Hematopoietic multipotent progenitor cell treated with erythropoietin and hydrocortisone succinate and interleukin-3 and kit ligand, for 17 days (in vitro differentiated cells): ENCODE results near the gene COL12A1.

Experiments
- DNase-seq: peaks from one replicate; pipeline ENCODE4 v3.0.0-alpha.2; 2015; ENCODE audit warnings: low spot score

COL12A1 gene

GRCh38 chr6:75205776-75206575 is at the start of gene COL12A1:
Gene COL12A1 (minus strand): TSS chr6:75206053. CDS start chr6:75202792, 3,261 bp downstream.
- DNase-seq = no peak

- DNase-seq = no peak
Observed at GRCh38 chr6:75250552-75250951, 44.7 kb upstream of the COL12A1 start.

GRCh38 chr6:75249837-75250236 is 44.0 kb upstream of the COL12A1 start:
- no peak for DNase-seq

GRCh38 chr6:75246386-75246785 is 40.5 kb upstream of the COL12A1 start:
- DNase-seq = no peak

GRCh38 chr6:75244063-75244584 is 38.3 kb upstream of the COL12A1 start:
- DNase-seq = no peak

GRCh38 chr6:75243333-75244062 is 37.6 kb upstream of the COL12A1 start, which contains the start of gene COX7A2:
Gene COX7A2 (minus strand): TSS chr6:75243801. CDS start chr6:75243734, 67 bp downstream.
- DNase-seq = peak; percentile 88

GRCh38 chr6:75236630-75237029 is 30.8 kb upstream of the COL12A1 start:
- no peak for DNase-seq

- no peak for DNase-seq
Observed at GRCh38 chr6:75235271-75235670, 29.4 kb upstream of the COL12A1 start.

GRCh38 chr6:75234126-75234865 is 28.4 kb upstream of the COL12A1 start:
- no peak for DNase-seq

- DNase-seq = no peak
Observed at GRCh38 chr6:75233092-75233615, 27.3 kb upstream of the COL12A1 start.

- DNase-seq = no peak
Observed at GRCh38 chr6:75230484-75231325, 24.9 kb upstream of the COL12A1 start.

- no peak for DNase-seq
Observed at GRCh38 chr6:75224303-75224926, 18.6 kb upstream of the COL12A1 start.

GRCh38 chr6:75223428-75223827 is 17.6 kb upstream of the COL12A1 start:
- no peak for DNase-seq

- no peak for DNase-seq
Observed at GRCh38 chr6:75222261-75222660, 16.4 kb upstream of the COL12A1 start.

GRCh38 chr6:75221116-75221515 is 15.3 kb upstream of the COL12A1 start:
- no peak for DNase-seq

- no peak for DNase-seq
Observed at GRCh38 chr6:75220357-75220756, 14.5 kb upstream of the COL12A1 start.

GRCh38 chr6:75219263-75219662 is 13.4 kb upstream of the COL12A1 start:
- no peak for DNase-seq

GRCh38 chr6:75217193-75217592 is 11.3 kb upstream of the COL12A1 start:
- DNase-seq = no peak

- DNase-seq = no peak
Observed at GRCh38 chr6:75215291-75215690, 9.4 kb upstream of the COL12A1 start.

GRCh38 chr6:75213732-75214131 is 7.9 kb upstream of the COL12A1 start:
- no peak for DNase-seq

- no peak for DNase-seq
Observed at GRCh38 chr6:75213112-75213511, 7.3 kb upstream of the COL12A1 start.
